ENCODE measurements around the gene TAF4B.

Gene TAF4B

GRCh38 chr18:26386441-26386840 lies 160.2 kb downstream of the TAF4B start:
- no peak for DNase-seq

- no peak for DNase-seq
Observed at GRCh38 chr18:26394047-26394654, 167.9 kb downstream of the TAF4B start.

GRCh38 chr18:26397019-26397418 lies 170.8 kb downstream of the TAF4B start:
- no peak for DNase-seq

GRCh38 chr18:26403491-26403890 lies 177.2 kb downstream of the TAF4B start:
- DNase-seq = no peak

- no peak for DNase-seq
Observed at GRCh38 chr18:26405190-26405801, 179.1 kb downstream of the TAF4B start.

GRCh38 chr18:26406324-26406723 lies 180.1 kb downstream of the TAF4B start:
- no peak for DNase-seq

GRCh38 chr18:26406854-26407517 lies 180.7 kb downstream of the TAF4B start:
- no peak for DNase-seq

GRCh38 chr18:26407736-26408601 lies 181.7 kb downstream of the TAF4B start:
- DNase-seq = no peak

- DNase-seq = no peak
Observed at GRCh38 chr18:26409091-26409490, 182.8 kb downstream of the TAF4B start.

- DNase-seq = no peak
Observed at GRCh38 chr18:26414901-26415440, 188.7 kb downstream of the TAF4B start.

- DNase-seq = no peak
Observed at GRCh38 chr18:26415631-26416030, 189.4 kb downstream of the TAF4B start.

- DNase-seq = no peak
Observed at GRCh38 chr18:26416652-26417150, 190.5 kb downstream of the TAF4B start.

- no peak for DNase-seq
Observed at GRCh38 chr18:26417190-26417589, 190.9 kb downstream of the TAF4B start.

GRCh38 chr18:26418225-26418624 lies 192.0 kb downstream of the TAF4B start:
- no peak for DNase-seq

GRCh38 chr18:26419746-26420145 lies 193.5 kb downstream of the TAF4B start:
- no peak for DNase-seq

- DNase-seq = no peak
Observed at GRCh38 chr18:26421503-26421902, 195.3 kb downstream of the TAF4B start.

GRCh38 chr18:26421931-26422330 lies 195.7 kb downstream of the TAF4B start:
- no peak for DNase-seq

- DNase-seq = no peak
Observed at GRCh38 chr18:26422472-26423162, 196.4 kb downstream of the TAF4B start.

GRCh38 chr18:26424428-26425147 lies 198.3 kb downstream of the TAF4B start:
- DNase-seq = no peak

- no peak for DNase-seq
Observed at GRCh38 chr18:26425148-26425531, 198.9 kb downstream of the TAF4B start.

GRCh38 chr18:26429535-26430226 lies 203.4 kb downstream of the TAF4B start:
- DNase-seq = no peak

All from CD4-positive, alpha-beta T cell treated with Interleukin-10 for 1 hour (primary cell).